ENCODE results near the gene MBNL1. TPM values are rescaled to one million over a fixed set of nuclear protein-coding genes. Genes with fewer than 3 reads are reported as not detected.

The MBNL1 gene
- total RNA-seq, 1 donor from 2014 or later = 172 TPM

DNA sequence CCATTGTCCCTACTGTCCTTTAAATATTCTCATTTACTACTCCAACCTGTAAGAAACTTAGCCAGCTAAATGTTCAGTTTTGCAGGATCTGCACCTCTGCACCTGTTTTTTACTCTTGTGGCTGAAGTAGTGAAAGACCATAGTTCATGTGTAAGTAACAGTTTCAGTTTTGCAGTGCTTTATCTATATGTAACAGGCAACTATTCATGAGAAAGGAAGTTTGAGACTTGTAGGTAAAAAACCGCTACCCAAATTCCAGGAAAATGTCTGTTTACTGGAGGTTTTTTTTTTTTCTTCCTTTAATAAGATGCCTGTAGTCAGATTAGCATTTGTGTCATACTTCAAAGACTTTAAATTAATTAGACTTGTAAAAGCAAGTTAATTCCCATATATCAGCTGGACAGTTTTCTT is 25.4 kb upstream of the MBNL1 start:
- Histone ChIP-seq H3K4me3 (no peak overlapping the region), H3K9me3 (replicated peaks) (no peaks in the 10 kb centered on the region), H3K27me3 (ENCODE audit: low read depth) (no peaks in the 10 kb centered on the region), H3K27ac (replicated peaks) (no peak overlapping the region), H3K36me3 (no peaks in the 10 kb centered on the region), H3K4me1 (no peaks in the 10 kb centered on the region)
- DNase-seq = no peak
- no peak for TF ChIP-seq CTCF (IDR thresholded peaks at IDR 0.05; ENCODE audit: borderline replicate concordance)
- intact Hi-C loops (cut with micrococcal nuclease) = no loop called here

GRCh38 chr3:152243721-152244516 is 24.8 kb upstream of the MBNL1 start:
- TF ChIP-seq CTCF (IDR thresholded peaks at IDR 0.05; ENCODE audit: borderline replicate concordance) = no peak
- H3K4me3 ChIP-seq = no peak overlapping the region
- no peak for DNase-seq
- H3K9me3 ChIP-seq (replicated peaks) = no peaks in the 10 kb centered on the region
- H3K27ac ChIP-seq (replicated peaks) = no peak overlapping the region
- H3K4me1 ChIP-seq = no peaks in the 10 kb centered on the region
- no peaks in the 10 kb centered on the region for H3K27me3 ChIP-seq (ENCODE audit: low read depth)
- no peaks in the 10 kb centered on the region for H3K36me3 ChIP-seq
- intact Hi-C loops (cut with micrococcal nuclease) = no loop called here

DNA sequence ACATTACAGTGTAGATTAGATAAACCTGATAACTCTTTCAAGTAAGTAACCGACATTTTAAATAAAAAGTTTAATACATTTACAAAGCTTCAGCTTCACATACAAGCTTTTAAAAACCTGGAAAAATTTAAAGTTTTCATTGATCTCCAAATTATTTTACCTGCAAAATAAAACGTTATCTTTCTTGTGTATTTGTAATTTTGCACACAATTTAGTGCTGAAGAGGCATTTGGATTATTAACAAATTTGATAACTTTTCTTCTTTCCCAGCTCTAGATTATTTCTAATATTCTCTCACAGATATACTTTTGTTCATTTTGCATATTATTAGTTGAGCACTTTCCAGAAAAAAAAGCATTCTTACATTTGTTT is 24.2 kb upstream of the MBNL1 start:
- H3K4me1 ChIP-seq = no peaks in the 10 kb centered on the region
- DNase-seq = no peak
- H3K27me3 ChIP-seq (ENCODE audit: low read depth) = no peaks in the 10 kb centered on the region
- H3K9me3 ChIP-seq (replicated peaks) = no peaks in the 10 kb centered on the region
- no peaks in the 10 kb centered on the region for H3K36me3 ChIP-seq
- no peak overlapping the region for H3K27ac ChIP-seq (replicated peaks)
- no peak for TF ChIP-seq CTCF (IDR thresholded peaks at IDR 0.05; ENCODE audit: borderline replicate concordance)
- no peak overlapping the region for H3K4me3 ChIP-seq
- intact Hi-C loops (cut with micrococcal nuclease) = no loop called here

GRCh38 chr3:152245498-152246170 is 23.1 kb upstream of the MBNL1 start:
- Histone ChIP-seq H3K27me3 (ENCODE audit: low read depth) (no peaks in the 10 kb centered on the region), H3K4me1 (no peaks in the 10 kb centered on the region), H3K27ac (replicated peaks) (no peak overlapping the region), H3K36me3 (no peaks in the 10 kb centered on the region), H3K4me3 (no peak overlapping the region), H3K9me3 (replicated peaks) (no peaks in the 10 kb centered on the region)
- intact Hi-C loops (cut with micrococcal nuclease) = no loop called here
- DNase-seq = no peak
- TF ChIP-seq CTCF (IDR thresholded peaks at IDR 0.05; ENCODE audit: borderline replicate concordance) = no peak

GRCh38 chr3:152251916-152252315 is 16.8 kb upstream of the MBNL1 start:
- Histone ChIP-seq H3K36me3 (no peaks in the 10 kb centered on the region), H3K27ac (replicated peaks) (no peak overlapping the region), H3K4me3 (no peak overlapping the region), H3K4me1 (no peaks in the 10 kb centered on the region), H3K27me3 (ENCODE audit: low read depth) (no peaks in the 10 kb centered on the region), H3K9me3 (replicated peaks) (no peaks in the 10 kb centered on the region)
- no peak for DNase-seq
- intact Hi-C loops (cut with micrococcal nuclease) = no loop called here
- no peak for TF ChIP-seq CTCF (IDR thresholded peaks at IDR 0.05; ENCODE audit: borderline replicate concordance)
